ENCODE results near the gene ACTL10. TPM values are rescaled to one million over a fixed set of nuclear protein-coding genes. Genes with fewer than 3 reads are reported as not detected.

Gene ACTL10
- total and polyA plus RNA-seq, 2 of the 13 experiments (the other 11 are each of a cell fraction or from before 2014, with no cell fraction given), result not detected

DNA sequence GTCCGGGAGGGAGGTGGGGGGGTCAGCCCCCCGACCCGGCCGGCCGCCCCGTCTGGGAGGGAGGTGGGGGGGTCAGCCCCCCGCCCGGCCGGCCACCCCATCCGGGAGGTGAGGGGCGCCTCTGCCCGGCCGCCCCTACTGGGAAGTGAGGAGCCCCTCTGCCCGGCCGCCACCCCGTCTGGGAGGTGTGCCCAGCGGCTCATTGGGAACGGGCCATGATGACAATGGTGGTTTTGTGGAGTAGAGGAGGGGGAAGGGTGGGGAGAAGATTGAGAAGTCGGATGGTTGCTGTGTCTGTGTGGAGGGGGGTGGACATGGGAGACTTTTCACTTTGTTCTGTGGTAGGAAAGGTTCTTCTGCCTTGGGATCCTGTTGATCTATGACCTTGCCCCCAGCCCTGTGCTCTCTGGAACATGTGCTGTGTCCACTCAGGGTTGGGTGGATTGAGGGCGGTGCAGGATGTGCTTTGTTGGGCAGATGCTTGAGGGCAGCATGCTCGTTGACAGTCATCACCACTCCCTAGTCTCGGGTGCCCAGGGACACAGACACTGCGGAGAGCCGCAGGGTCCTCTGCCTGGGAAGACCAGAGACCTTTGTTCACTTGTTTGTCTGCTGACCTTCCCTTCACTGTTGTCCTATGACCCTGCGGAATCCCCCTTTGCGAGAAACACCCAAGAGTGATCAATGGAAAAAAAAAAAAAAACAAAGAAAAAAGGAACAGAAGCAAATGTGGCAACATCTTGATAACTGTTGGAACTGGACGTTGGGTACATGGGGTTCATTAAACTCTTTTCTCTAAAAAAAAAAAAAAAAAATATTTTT lies 35.1 kb downstream of the ACTL10 start (continued):
- TF ChIP-seq CTCF (CRISPR knock-in tag; IDR thresholded peaks at IDR 0.05) (peak; percentile 48), ZNF496 (CRISPR knock-in tag; IDR thresholded peaks at IDR 0.05; ENCODE audit: insufficient replicate concordance) (no peak), SNAPC5 (CRISPR knock-in tag; IDR thresholded peaks at IDR 0.05; ENCODE audit: borderline replicate concordance) (peak; percentile 55; the same call in 1 of the 2 replicates), HNRNPL (IDR thresholded peaks at IDR 0.05; ENCODE audit: low read depth, low read length) (0 out of 2 replicates have a peak, but pooled peaks have one; percentile 24), FUBP1 (CRISPR knock-in tag; IDR thresholded peaks at IDR 0.05; ENCODE audit: borderline replicate concordance) (no peak), SNAPC4 (CRISPR knock-in tag; IDR thresholded peaks at IDR 0.05) (0 out of 2 replicates have a peak, but pooled peaks have one; percentile 56), PCBP1 (IDR thresholded peaks at IDR 0.05; ENCODE audit: borderline replicate concordance, low read depth, low read length) (no peak), IKZF5 (CRISPR knock-in tag; IDR thresholded peaks at IDR 0.05) (peak; percentile 81; the same call in 1 of the 2 replicates), ZNF296 (CRISPR knock-in tag; conservative IDR thresholded peaks at IDR 0.05) (peak; percentile 97), MXD3 (CRISPR knock-in tag; IDR thresholded peaks at IDR 0.05) (0 out of 2 replicates have a peak, but pooled peaks have one; percentile 19), SRF (IDR thresholded peaks at IDR 0.05; ENCODE audit: low read depth, low read length) (no peak)
- TF ChIP-seq, protein P1, sequence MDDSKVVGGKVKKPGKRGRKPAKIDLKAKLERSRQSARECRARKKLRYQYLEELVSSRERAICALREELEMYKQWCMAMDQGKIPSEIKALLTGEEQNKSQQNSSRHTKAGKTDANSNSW (CRISPR knock-in tag; IDR thresholded peaks at IDR 0.05; ENCODE audit: borderline replicate concordance), result no peak
- TF ChIP-seq, protein P2, sequence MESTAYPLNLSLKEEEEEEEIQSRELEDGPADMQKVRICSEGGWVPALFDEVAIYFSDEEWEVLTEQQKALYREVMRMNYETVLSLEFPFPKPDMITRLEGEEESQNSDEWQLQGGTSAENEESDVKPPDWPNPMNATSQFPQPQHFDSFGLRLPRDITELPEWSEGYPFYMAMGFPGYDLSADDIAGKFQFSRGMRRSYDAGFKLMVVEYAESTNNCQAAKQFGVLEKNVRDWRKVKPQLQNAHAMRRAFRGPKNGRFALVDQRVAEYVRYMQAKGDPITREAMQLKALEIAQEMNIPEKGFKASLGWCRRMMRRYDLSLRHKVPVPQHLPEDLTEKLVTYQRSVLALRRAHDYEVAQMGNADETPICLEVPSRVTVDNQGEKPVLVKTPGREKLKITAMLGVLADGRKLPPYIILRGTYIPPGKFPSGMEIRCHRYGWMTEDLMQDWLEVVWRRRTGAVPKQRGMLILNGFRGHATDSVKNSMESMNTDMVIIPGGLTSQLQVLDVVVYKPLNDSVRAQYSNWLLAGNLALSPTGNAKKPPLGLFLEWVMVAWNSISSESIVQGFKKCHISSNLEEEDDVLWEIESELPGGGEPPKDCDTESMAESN (CRISPR knock-in tag; conservative IDR thresholded peaks at IDR 0.05), result peak; percentile 83
